Activated CD8-positive, alpha-beta T cell treated with anti-CD3 and anti-CD28 coated beads, Interleukin-2, amount 10 ng/mL, durations not matched to agents 7 days and 5 days (primary cell): Measurements from ENCODE around the gene PDE10A. TPM values are rescaled to one million over a fixed set of nuclear protein-coding genes. Genes with fewer than 3 reads are reported as not detected.
"Not testable (repeated sequence)": the region's sequence is repeated elsewhere in the genome, so short reads cannot be mapped to it uniquely, and the experiment has no call there.

Source experiments
- ATAC-seq: fragments of 150-1000 bp; cut with Tn5 transposase; one replicate; pipeline ENCODE4 v1.10.0; 2021; ENCODE audit warnings: moderate library complexity
- CTCF ChIA-PET: fragments of 350-600 bp; sonication (Branson Sonifier 250); formaldehyde crosslinking; loops from one replicate; lab custom pipeline; 2021; ENCODE audit warnings: antibody characterized with exemption; lab: Charles Lee
- POLR2A ChIA-PET: fragments of 350-600 bp; sonication (Branson Sonifier 250); formaldehyde crosslinking; loops from one replicate; lab custom pipeline; 2021; ENCODE audit warnings: antibody characterized with exemption; lab: Charles Lee
- DNase-seq: peaks from one replicate; pipeline ENCODE4 v3.0.0-alpha.2; 2020
- H3K27ac Mint-ChIP-seq: one replicate; pipeline ENCODE4 v1.8.0; 2021; ENCODE audit warnings: mild to moderate bottlenecking, mixed read lengths
- H3K27me3 Mint-ChIP-seq: one replicate; pipeline ENCODE4 v1.8.0; 2021; ENCODE audit warnings: low read depth, mixed read lengths
- H3K36me3 Mint-ChIP-seq: one replicate; pipeline ENCODE4 v1.8.0; 2021; ENCODE audit warnings: low read depth, mixed read lengths
- H3K4me1 Mint-ChIP-seq: one replicate; pipeline ENCODE4 v1.8.0; 2021; ENCODE audit warnings: low read depth, mixed read lengths
- H3K4me3 Mint-ChIP-seq: one replicate; pipeline ENCODE4 v1.8.0; 2021; ENCODE audit warnings: mild to moderate bottlenecking, mixed read lengths
- H3K9me3 Mint-ChIP-seq: one replicate; pipeline ENCODE4 v1.8.0; 2022; ENCODE audit warnings: mixed read lengths; ENCODE audit not compliant: insufficient read depth
- total RNA-seq, 2 experiments: library from RNA; stranded (reverse); gene quantifications; one replicate each; pipeline ENCODE4 v1.2.3, GENCODE V29; 2021

The PDE10A gene
- total RNA-seq, 2 experiments from 2014 or later: not detected

DNA sequence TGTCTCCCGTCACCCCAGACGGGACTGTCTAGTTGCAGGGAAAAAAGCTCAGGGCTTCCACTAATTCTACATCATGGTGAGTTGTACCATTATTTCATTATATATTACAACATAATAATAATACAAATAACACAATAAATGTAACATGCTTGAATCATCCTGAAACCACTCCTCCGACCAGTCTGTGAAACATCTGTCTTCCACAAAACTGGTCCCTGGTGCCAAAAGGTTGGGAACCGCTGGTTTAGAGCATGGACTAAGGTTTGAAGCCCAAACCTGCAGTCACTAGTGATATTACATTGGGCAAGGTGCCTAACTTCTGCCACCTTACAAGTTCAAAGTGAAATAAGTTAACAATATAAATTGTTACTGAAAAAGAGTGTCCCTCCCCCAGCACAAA is 175.7 kb downstream of the PDE10A start:
- no peaks in the 10 kb centered on the region for H3K36me3 Mint-ChIP-seq
- no peaks in the 10 kb centered on the region for H3K4me1 Mint-ChIP-seq
- H3K27ac Mint-ChIP-seq: no peak overlapping the region
- H3K4me3 Mint-ChIP-seq: no peak overlapping the region
- ChIA-PET POLR2A (no interaction called here), CTCF (no interaction called here)
- DNase-seq (no peak), ATAC-seq (no peak)
- H3K9me3 Mint-ChIP-seq: no peaks in the 10 kb centered on the region
- H3K27me3 Mint-ChIP-seq: no peaks in the 10 kb centered on the region

GRCh38 chr6:165486183-165487137 is 176.6 kb downstream of the PDE10A start:
- ChIA-PET POLR2A (no interaction called here), CTCF (no interaction called here)
- no peak overlapping the region for H3K4me3 Mint-ChIP-seq
- no peak overlapping the region for H3K27ac Mint-ChIP-seq
- DNase-seq (no peak), ATAC-seq (no peak)
- H3K9me3 Mint-ChIP-seq: no peaks in the 10 kb centered on the region
- H3K27me3 Mint-ChIP-seq: no peaks in the 10 kb centered on the region
- no peaks in the 10 kb centered on the region for H3K36me3 Mint-ChIP-seq
- no peaks in the 10 kb centered on the region for H3K4me1 Mint-ChIP-seq

GRCh38 chr6:165484178-165484889 is 178.7 kb downstream of the PDE10A start:
- Mint-ChIP-seq H3K9me3 (no peaks in the 10 kb centered on the region), H3K4me1 (no peaks in the 10 kb centered on the region), H3K4me3 (no peak overlapping the region), H3K36me3 (no peaks in the 10 kb centered on the region), H3K27me3 (no peaks in the 10 kb centered on the region), H3K27ac (no peak overlapping the region)
- CTCF ChIA-PET: no interaction called here
- ATAC-seq: no peak
- DNase-seq: no peak
- POLR2A ChIA-PET: no interaction called here

DNA sequence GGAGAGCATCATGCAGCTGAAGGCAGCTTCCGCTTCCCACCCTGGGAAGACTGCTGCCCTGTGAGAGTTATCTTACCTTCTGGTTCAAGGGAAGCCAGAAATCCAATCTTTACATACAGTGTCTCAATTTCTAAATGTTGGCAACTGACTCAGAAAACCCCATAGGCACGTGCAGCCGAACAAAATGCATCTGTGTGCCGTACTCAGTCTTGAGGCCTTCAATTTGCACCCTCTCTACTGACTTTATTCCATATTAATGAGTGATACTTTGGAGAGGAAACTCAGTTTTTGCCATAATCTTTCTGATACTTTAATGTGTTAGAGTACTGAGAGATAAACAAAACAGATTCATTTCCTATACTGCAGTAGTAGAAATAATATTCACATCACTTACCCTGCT is 181.1 kb downstream of the PDE10A start:
- Mint-ChIP-seq H3K9me3 (no peaks in the 10 kb centered on the region), H3K27me3 (no peaks in the 10 kb centered on the region), H3K27ac (no peak overlapping the region), H3K4me1 (no peaks in the 10 kb centered on the region), H3K36me3 (no peaks in the 10 kb centered on the region), H3K4me3 (no peak overlapping the region)
- CTCF ChIA-PET: no interaction called here
- POLR2A ChIA-PET: no interaction called here
- ATAC-seq: no peak
- no peak for DNase-seq

DNA sequence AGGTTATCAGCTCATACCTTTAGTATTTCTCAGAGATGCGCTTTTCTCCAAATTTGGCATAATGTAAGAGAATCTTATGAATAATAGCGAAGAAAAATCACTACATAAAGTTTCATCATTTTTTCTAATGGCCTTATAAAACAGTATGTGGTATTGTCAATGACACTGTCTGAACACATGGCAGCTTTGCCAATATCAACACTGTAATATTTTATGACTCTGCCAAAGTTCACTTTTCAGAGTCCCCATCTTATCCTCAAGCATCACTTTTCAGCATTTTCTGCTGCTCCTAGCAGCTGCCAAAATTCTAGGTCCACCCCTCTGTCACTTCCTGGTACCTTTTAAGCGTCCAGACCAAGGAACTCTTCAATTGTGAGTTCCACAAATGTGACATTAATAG is 182.1 kb downstream of the PDE10A start:
- Mint-ChIP-seq H3K9me3 (no peaks in the 10 kb centered on the region), H3K4me1 (no peaks in the 10 kb centered on the region), H3K27me3 (no peaks in the 10 kb centered on the region), H3K4me3 (no peak overlapping the region), H3K27ac (no peak overlapping the region), H3K36me3 (no peaks in the 10 kb centered on the region)
- ChIA-PET POLR2A (no interaction called here), CTCF (no interaction called here)
- no peak for ATAC-seq
- no peak for DNase-seq

DNA sequence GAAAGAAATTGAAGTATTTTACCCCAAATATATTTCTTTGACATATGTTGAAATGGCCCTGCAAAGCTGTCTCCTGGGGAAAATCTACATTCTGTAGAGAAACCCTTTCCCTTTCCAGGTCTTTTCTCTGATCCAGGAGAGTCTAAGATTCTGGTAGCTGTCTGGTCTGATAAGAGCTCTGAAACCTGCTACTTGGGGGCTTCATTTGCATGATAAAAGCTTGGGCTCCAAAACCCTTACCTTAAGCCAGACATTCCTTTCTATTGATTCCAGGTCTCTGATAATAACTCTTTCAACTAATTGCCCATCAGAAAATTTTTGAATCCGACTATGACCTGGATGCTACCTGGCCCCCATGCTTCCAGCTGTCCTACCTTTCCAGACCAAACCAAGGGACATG is 184.5 kb downstream of the PDE10A start:
- ChIA-PET CTCF (no interaction called here), POLR2A (no interaction called here)
- DNase-seq (no peak), ATAC-seq (no peak)
- H3K27ac Mint-ChIP-seq: no peak overlapping the region
- H3K9me3 Mint-ChIP-seq: no peaks in the 10 kb centered on the region
- no peak overlapping the region for H3K4me3 Mint-ChIP-seq
- H3K36me3 Mint-ChIP-seq: no peaks in the 10 kb centered on the region
- no peaks in the 10 kb centered on the region for H3K4me1 Mint-ChIP-seq
- no peaks in the 10 kb centered on the region for H3K27me3 Mint-ChIP-seq

- DNase-seq (no peak), ATAC-seq (no peak)
- H3K36me3 Mint-ChIP-seq: no peaks in the 10 kb centered on the region
- no peak overlapping the region for H3K27ac Mint-ChIP-seq
- CTCF ChIA-PET: no interaction called here
- no peak overlapping the region for H3K4me3 Mint-ChIP-seq
- no peaks in the 10 kb centered on the region for H3K4me1 Mint-ChIP-seq
- POLR2A ChIA-PET: no interaction called here
- peaks cover 6% of the 10 kb centered on the region for H3K9me3 Mint-ChIP-seq
- H3K27me3 Mint-ChIP-seq: no peaks in the 10 kb centered on the region
These were observed 193.6 kb downstream of the PDE10A start for GRCh38 chr6:165469483-165469882.

GRCh38 chr6:165468340-165469235 is 194.5 kb downstream of the PDE10A start:
- no peak for DNase-seq
- Mint-ChIP-seq H3K4me3 (no peak overlapping the region), H3K36me3 (no peaks in the 10 kb centered on the region), H3K9me3 (peaks cover 13% of the 10 kb centered on the region), H3K27me3 (no peaks in the 10 kb centered on the region), H3K4me1 (no peaks in the 10 kb centered on the region), H3K27ac (no peak overlapping the region)
- no peak for ATAC-seq
- CTCF ChIA-PET: no interaction called here
- POLR2A ChIA-PET: no interaction called here

DNA sequence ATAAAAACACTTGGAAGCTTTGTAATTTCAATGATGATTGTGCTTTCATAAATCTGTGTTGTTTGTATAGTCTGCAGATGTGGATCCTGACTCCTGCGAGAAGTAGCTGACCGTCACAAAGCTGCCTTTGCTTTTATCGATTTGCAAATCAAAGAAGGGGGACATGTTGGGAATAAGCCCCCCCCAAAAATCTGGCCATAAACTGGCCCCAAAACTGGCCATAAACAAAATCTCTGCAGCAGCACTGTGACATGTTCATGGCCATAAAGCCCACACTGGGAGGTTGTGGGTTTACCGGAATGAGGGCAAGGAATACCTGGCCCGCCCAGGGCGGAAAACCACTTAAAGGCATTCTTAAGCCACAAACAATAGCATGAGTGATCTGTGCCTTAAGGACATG is 199.5 kb downstream of the PDE10A start:
- H3K27me3 Mint-ChIP-seq, ATAC-seq, H3K4me1 Mint-ChIP-seq, DNase-seq, CTCF ChIA-PET, POLR2A ChIA-PET, H3K27ac Mint-ChIP-seq, H3K36me3 Mint-ChIP-seq, H3K4me3 Mint-ChIP-seq: not testable (repeated sequence)
- H3K9me3 Mint-ChIP-seq: peaks cover 24% of the 10 kb centered on the region

DNA sequence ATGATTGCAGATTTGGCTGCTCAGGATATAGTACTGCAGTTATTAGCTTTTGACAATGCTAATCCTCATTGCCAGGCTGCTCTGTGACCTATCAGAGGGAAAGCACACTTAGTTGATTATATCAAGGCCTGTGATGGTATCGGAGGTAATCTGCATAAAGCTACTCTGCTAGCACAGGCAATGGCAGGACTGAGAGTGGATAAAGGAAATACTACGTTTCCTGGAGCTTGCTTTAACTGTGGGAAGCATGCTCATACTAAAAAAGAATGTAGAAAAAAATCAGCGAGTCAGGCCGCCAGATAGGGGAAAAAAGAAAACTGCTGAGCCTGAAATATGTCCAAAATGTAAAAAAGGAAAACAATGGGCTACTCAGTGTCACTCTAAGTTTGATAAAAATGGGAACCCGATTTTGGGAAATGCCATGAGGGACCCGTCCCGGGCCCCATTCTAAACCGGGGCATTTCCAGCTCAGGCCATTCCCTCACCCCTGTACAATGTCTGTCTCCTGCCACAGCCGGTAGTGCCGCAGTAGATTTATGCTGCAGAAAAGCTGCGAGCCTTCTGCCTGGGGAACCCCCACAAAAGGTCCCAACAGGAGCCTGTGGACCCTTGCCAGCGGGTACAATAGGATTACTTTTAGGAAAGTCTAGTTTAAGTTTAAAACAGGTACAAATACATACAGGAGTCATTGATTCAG is 203.3 kb downstream of the PDE10A start:
- H3K9me3 Mint-ChIP-seq: peaks cover 24% of the 10 kb centered on the region
- H3K27me3 Mint-ChIP-seq, ATAC-seq, DNase-seq, H3K4me1 Mint-ChIP-seq, H3K36me3 Mint-ChIP-seq, H3K4me3 Mint-ChIP-seq, POLR2A ChIA-PET, H3K27ac Mint-ChIP-seq, CTCF ChIA-PET: not testable (repeated sequence)

DNA sequence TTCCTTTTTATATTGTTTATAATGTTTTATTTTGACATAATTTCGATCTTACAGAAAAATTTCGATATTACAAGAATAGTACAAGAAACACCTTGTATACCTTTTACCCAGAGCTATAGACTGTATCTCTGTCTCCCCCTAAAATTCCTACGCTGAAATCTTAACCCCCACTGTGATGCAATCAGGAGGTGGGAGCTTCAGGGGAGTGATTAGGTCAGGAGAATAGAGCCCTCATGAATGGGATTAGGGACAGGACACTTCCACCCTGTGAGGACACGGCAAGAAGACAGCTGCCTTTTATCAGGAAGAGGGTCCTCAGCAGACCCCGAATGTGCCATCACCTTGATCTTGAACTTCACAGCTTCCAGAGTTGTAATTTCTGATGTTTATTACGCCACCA is 204.9 kb downstream of the PDE10A start:
- Mint-ChIP-seq H3K27me3 (no peaks in the 10 kb centered on the region), H3K36me3 (no peaks in the 10 kb centered on the region), H3K4me1 (no peaks in the 10 kb centered on the region), H3K27ac (no peak overlapping the region), H3K9me3 (peaks cover 10% of the 10 kb centered on the region), H3K4me3 (no peak overlapping the region)
- CTCF ChIA-PET: interaction anchor here (0.6 kb wide), 1 partner anchor 18 kb away, joined by 4 read pairs; no protein-coding TSS in a partner anchor
- POLR2A ChIA-PET: no interaction called here
- no peak for DNase-seq
- no peak for ATAC-seq
